Liver (tissue), 9 donors: ENCODE measurements around the gene PGAM1. TPM values are rescaled to one million over a fixed set of nuclear protein-coding genes. Genes with fewer than 3 reads are reported as not detected.

Source experiments
- DNase-seq: peaks from one replicate; pipeline ENCODE4 v3.0.0-alpha.2; 2017; ENCODE audit warnings: low spot score
- H3K27ac ChIP-seq, 2 donors: one replicate each; pipeline ENCODE4 v1.7.0; 2013; ENCODE audit warnings: inconsistent platforms in 2 of 2, low read length in 2 of 2, control low read depth in 1 of 2, low read depth in 1 of 2, mild to moderate bottlenecking in 1 of 2
- H3K27me3 ChIP-seq, 4 donors: one replicate each; pipeline versions ENCODE4 v1.6.1 to v1.7.0; 2013; ENCODE audit warnings: low read length in 3 of 4, inconsistent platforms in 1 of 4, mild to moderate bottlenecking in 1 of 4, moderate library complexity in 1 of 4; ENCODE audit not compliant: control insufficient read depth in 4 of 4, insufficient read depth in 4 of 4
- H3K36me3 ChIP-seq, 4 donors: one replicate each; pipeline versions ENCODE4 v1.6.1 to v1.7.0; 2013; ENCODE audit warnings: low read length in 3 of 4, mild to moderate bottlenecking in 3 of 4, low read depth in 1 of 4, moderate library complexity in 1 of 4; ENCODE audit not compliant: control insufficient read depth in 4 of 4, insufficient read depth in 3 of 4
- H3K4me1 ChIP-seq, 4 donors: one replicate each; pipeline versions ENCODE4 v1.6.1 to v1.7.0; 2013; ENCODE audit warnings: low read length in 3 of 4, mild to moderate bottlenecking in 3 of 4, moderate library complexity in 1 of 4; ENCODE audit not compliant: control insufficient read depth in 4 of 4, insufficient read depth in 4 of 4
- H3K4me3 ChIP-seq, 3 donors: one replicate each; pipeline versions ENCODE4 v1.6.1 to v1.7.0; 2013; ENCODE audit warnings: low read length in 3 of 3, control low read depth in 1 of 3, low read depth in 1 of 3, mild to moderate bottlenecking in 1 of 3
- H3K9ac ChIP-seq, 2 donors: one replicate each; pipeline ENCODE4 v1.7.0; 2013; ENCODE audit warnings: low read length in 2 of 2, mild to moderate bottlenecking in 2 of 2, moderate library complexity in 2 of 2, control low read depth in 1 of 2, low read depth in 1 of 2
- H3K9me3 ChIP-seq, 4 donors: one replicate each; pipeline versions ENCODE4 v1.6.1 to v1.7.0; 2013; ENCODE audit warnings: low read length in 3 of 4; ENCODE audit not compliant: control insufficient read depth in 4 of 4
- CTCF ChIP-seq: fragments of 150-350 bp; IDR thresholded peaks from 2 replicates; pipeline ENCODE4 v1.5.1; 2017; ENCODE audit warnings: improper control_type of control experiment, low read depth, low read length; ENCODE audit not compliant: missing input control
- EGR1 ChIP-seq, 2 donors: IDR thresholded peaks; 2 replicates each; pipeline ENCODE4 v1.6.1; 2016 to 2018; ENCODE audit warnings: antibody characterized with exemption in 2 of 2, low read depth in 2 of 2
- FOXA1 ChIP-seq: IDR thresholded peaks from 2 replicates; pipeline ENCODE4 v1.6.1; 2016; ENCODE audit warnings: antibody characterized with exemption
- FOXA2 ChIP-seq: IDR thresholded peaks from 2 replicates; pipeline ENCODE4 v1.6.1; 2016; ENCODE audit warnings: antibody characterized with exemption
- GABPA ChIP-seq, 2 donors: IDR thresholded peaks in 1 of 2; conservative IDR thresholded peaks in 1 of 2; 2 replicates each; pipeline ENCODE4 v1.6.1; 2016; ENCODE audit warnings: antibody characterized with exemption in 2 of 2, mild to moderate bottlenecking in 1 of 2, moderate library complexity in 1 of 2
- HNF4A ChIP-seq, 2 donors: conservative IDR thresholded peaks; 2 replicates each; pipeline ENCODE4 v1.6.1; 2016; ENCODE audit warnings: antibody characterized with exemption in 2 of 2, mild to moderate bottlenecking in 2 of 2
- HNF4G ChIP-seq: IDR thresholded peaks from 2 replicates; pipeline ENCODE4 v1.6.1; 2016; ENCODE audit warnings: antibody characterized with exemption
- JUND ChIP-seq, 2 donors: IDR thresholded peaks; 2 replicates each; pipeline ENCODE4 v1.6.1; 2016; ENCODE audit warnings: antibody characterized with exemption in 2 of 2
- MAX ChIP-seq: IDR thresholded peaks from 2 replicates; pipeline ENCODE4 v1.6.1; 2016; ENCODE audit warnings: antibody characterized with exemption
- NR2F2 ChIP-seq: IDR thresholded peaks from 2 replicates; pipeline ENCODE4 v1.6.1; 2016; ENCODE audit warnings: antibody characterized with exemption
- REST ChIP-seq: IDR thresholded peaks from 2 replicates; pipeline ENCODE4 v1.6.1; 2016; ENCODE audit warnings: antibody characterized with exemption, mild to moderate bottlenecking
- RXRA ChIP-seq, 2 donors: IDR thresholded peaks; 2 replicates each; pipeline ENCODE4 v1.6.1; 2017 to 2018; ENCODE audit warnings: antibody characterized with exemption in 2 of 2, mild to moderate bottlenecking in 1 of 2
- SP1 ChIP-seq: IDR thresholded peaks from 2 replicates; pipeline ENCODE4 v1.6.1; 2018; ENCODE audit warnings: antibody characterized with exemption, mild to moderate bottlenecking
- TAF1 ChIP-seq: conservative IDR thresholded peaks from 2 replicates; pipeline ENCODE4 v1.6.1; 2016; ENCODE audit warnings: antibody characterized with exemption, mild to moderate bottlenecking
- YY1 ChIP-seq: IDR thresholded peaks from 2 replicates; pipeline ENCODE4 v1.6.1; 2016; ENCODE audit warnings: antibody characterized with exemption, mild to moderate bottlenecking
- WGBS: extraction: QIAGEN DNeasy Blood & Tissue Kit; methylation state at CpG from one replicate; pipeline ENCODE4 v1.1.7; 2013; 5-methylcytosine and 5-hydroxymethylcytosine counted together
- polyA plus RNA-seq, 2 donors: library from polyadenylated mRNA; stranded (reverse) in 1 of 2; unstranded in 1 of 2; fragments of 200-250 nt in 1 of 2; fragments of >200 nt in 1 of 2; fragmentation: Nextera tagmentation in 1 of 2; extraction: Ambion mirVana in 1 of 2; gene quantifications; one replicate each; pipeline versions ENCODE4 v1.2.1 to v1.2.3, GENCODE V29; 2013 to 2015
- total RNA-seq, 2 donors: library from RNA; depleted of rRNA; stranded (reverse); fragments of >200 nt; gene quantifications; one replicate each; pipeline ENCODE4 v1.2.3, GENCODE V29; 2014
- TF ChIP-seq, protein P1 (sequence below): IDR thresholded peaks from 2 replicates; pipeline ENCODE4 v1.6.1; 2016; ENCODE audit warnings: antibody characterized with exemption
- TF ChIP-seq, protein P2 (sequence below): IDR thresholded peaks from 2 replicates; pipeline ENCODE4 v1.6.1; 2016; ENCODE audit warnings: antibody characterized with exemption
- donor health status: healthy.
- donor health status: healthy.
- donor health status: healthy.
- donor health status: healthy.
- donor health status: healthy.

Gene PGAM1
- total and polyA plus RNA-seq, 4 donors: 52.0 to 178 (median 106) TPM

- Histone ChIP-seq H3K27ac (no peak overlapping the region), H3K9ac (no peak overlapping the region), H3K9me3 (no peaks in the 10 kb centered on the region), H3K4me3 (no peak overlapping the region), H3K36me3 (peaks cover 3 to 48% (median 40%) of the 10 kb centered on the region in 4 donors), H3K27me3 (no peaks in the 10 kb centered on the region), H3K4me1 (peaks cover 0 to 4% (median 2%) of the 10 kb centered on the region in 4 donors)
- DNase-seq: no peak
- WGBS: 98% methylated on average over 1 of the region's 1 CpG
- TF ChIP-seq HNF4G: no peak
- TF ChIP-seq MAX: no peak
- no peak for TF ChIP-seq FOXA2
- no peak for TF ChIP-seq NR2F2
- TF ChIP-seq GABPA (IDR thresholded peaks at IDR 0.05 in 1 of 2, conservative IDR thresholded peaks at IDR 0.05 in 1 of 2): no peak
- no peak for TF ChIP-seq EGR1 (IDR thresholded peaks at IDR 0.05; ENCODE audit: low read depth in 2 of 2)
- TF ChIP-seq, protein P1, sequence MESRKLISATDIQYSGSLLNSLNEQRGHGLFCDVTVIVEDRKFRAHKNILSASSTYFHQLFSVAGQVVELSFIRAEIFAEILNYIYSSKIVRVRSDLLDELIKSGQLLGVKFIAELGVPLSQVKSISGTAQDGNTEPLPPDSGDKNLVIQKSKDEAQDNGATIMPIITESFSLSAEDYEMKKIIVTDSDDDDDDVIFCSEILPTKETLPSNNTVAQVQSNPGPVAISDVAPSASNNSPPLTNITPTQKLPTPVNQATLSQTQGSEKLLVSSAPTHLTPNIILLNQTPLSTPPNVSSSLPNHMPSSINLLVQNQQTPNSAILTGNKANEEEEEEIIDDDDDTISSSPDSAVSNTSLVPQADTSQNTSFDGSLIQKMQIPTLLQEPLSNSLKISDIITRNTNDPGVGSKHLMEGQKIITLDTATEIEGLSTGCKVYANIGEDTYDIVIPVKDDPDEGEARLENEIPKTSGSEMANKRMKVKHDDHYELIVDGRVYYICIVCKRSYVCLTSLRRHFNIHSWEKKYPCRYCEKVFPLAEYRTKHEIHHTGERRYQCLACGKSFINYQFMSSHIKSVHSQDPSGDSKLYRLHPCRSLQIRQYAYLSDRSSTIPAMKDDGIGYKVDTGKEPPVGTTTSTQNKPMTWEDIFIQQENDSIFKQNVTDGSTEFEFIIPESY: no peak
- no peak for TF ChIP-seq FOXA1
- TF ChIP-seq, protein P2, sequence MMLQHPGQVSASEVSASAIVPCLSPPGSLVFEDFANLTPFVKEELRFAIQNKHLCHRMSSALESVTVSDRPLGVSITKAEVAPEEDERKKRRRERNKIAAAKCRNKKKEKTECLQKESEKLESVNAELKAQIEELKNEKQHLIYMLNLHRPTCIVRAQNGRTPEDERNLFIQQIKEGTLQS: no peak
- TF ChIP-seq HNF4A (conservative IDR thresholded peaks at IDR 0.05): no peak
- no peak for TF ChIP-seq JUND (IDR thresholded peaks at IDR 0.05)
- no peak for TF ChIP-seq RXRA (IDR thresholded peaks at IDR 0.05)
- no peak for TF ChIP-seq CTCF
- TF ChIP-seq YY1: no peak
- no peak for TF ChIP-seq REST
- TF ChIP-seq TAF1: no peak
- no peak for TF ChIP-seq SP1
Observed at GRCh38 chr10:97434557-97434956, 8.6 kb downstream of the PGAM1 start.

- Histone ChIP-seq H3K36me3 (peaks cover 3 to 44% (median 40%) of the 10 kb centered on the region in 4 donors), H3K9ac (no peak overlapping the region), H3K27me3 (no peaks in the 10 kb centered on the region), H3K4me3 (no peak overlapping the region), H3K4me1 (no peaks in the 10 kb centered on the region), H3K9me3 (no peaks in the 10 kb centered on the region), H3K27ac (no peak overlapping the region)
- WGBS: 96% methylated on average over 6 of the region's 6 CpGs
- DNase-seq: no peak
- TF ChIP-seq, protein P1: no peak
- TF ChIP-seq HNF4A (conservative IDR thresholded peaks at IDR 0.05): no peak
- no peak for TF ChIP-seq FOXA2
- TF ChIP-seq GABPA (IDR thresholded peaks at IDR 0.05 in 1 of 2, conservative IDR thresholded peaks at IDR 0.05 in 1 of 2): no peak
- TF ChIP-seq CTCF: no peak
- no peak for TF ChIP-seq HNF4G
- TF ChIP-seq RXRA (IDR thresholded peaks at IDR 0.05): no peak
- TF ChIP-seq TAF1: no peak
- TF ChIP-seq, protein P2: no peak
- TF ChIP-seq MAX: no peak
- no peak for TF ChIP-seq FOXA1
- no peak for TF ChIP-seq NR2F2
- TF ChIP-seq EGR1 (IDR thresholded peaks at IDR 0.05; ENCODE audit: low read depth in 2 of 2): no peak
- TF ChIP-seq SP1: no peak
- TF ChIP-seq JUND (IDR thresholded peaks at IDR 0.05): no peak
Observed at GRCh38 chr10:97435211-97435610, 9.2 kb downstream of the PGAM1 start.
